Subcutaneous abdominal adipose tissue (tissue), 5 donors: ENCODE results near the gene MYOF.

Source experiments
- H3K27ac ChIP-seq: one replicate; pipeline ENCODE4 v1.7.0; 2013; ENCODE audit warnings: low read depth, mild to moderate bottlenecking, inconsistent platforms, low read length, moderate library complexity
- H3K27me3 ChIP-seq, 5 donors: one replicate each; pipeline ENCODE4 v1.7.0; 2013; ENCODE audit warnings: low read length in 5 of 5, inconsistent platforms in 1 of 5; ENCODE audit not compliant: control insufficient read depth in 5 of 5, insufficient read depth in 4 of 5
- H3K36me3 ChIP-seq, 5 donors: one replicate each; pipeline ENCODE4 v1.7.0; 2013; ENCODE audit warnings: low read length in 5 of 5; ENCODE audit not compliant: control insufficient read depth in 5 of 5, insufficient read depth in 5 of 5
- H3K4me1 ChIP-seq, 5 donors: one replicate each; pipeline ENCODE4 v1.7.0; 2013; ENCODE audit warnings: low read length in 5 of 5, mild to moderate bottlenecking in 3 of 5, moderate library complexity in 1 of 5; ENCODE audit not compliant: control insufficient read depth in 5 of 5, insufficient read depth in 5 of 5
- H3K4me3 ChIP-seq, 5 donors: one replicate each; pipeline ENCODE4 v1.7.0; 2013; ENCODE audit warnings: low read length in 5 of 5, low read depth in 1 of 5
- H3K9ac ChIP-seq, 5 donors: one replicate each; pipeline ENCODE4 v1.7.0; 2013; ENCODE audit warnings: low read length in 5 of 5, mild to moderate bottlenecking in 4 of 5, moderate library complexity in 3 of 5
- H3K9me3 ChIP-seq, 5 donors: one replicate each; pipeline ENCODE4 v1.7.0; 2013; ENCODE audit warnings: low read length in 5 of 5; ENCODE audit not compliant: control insufficient read depth in 5 of 5
- donor health status: healthy.
- donor health status: healthy.
- donor health status: healthy.
- donor health status: healthy.
- donor health status: healthy.

MYOF gene

GRCh38 chr10:93501650-93502049 is 19.5 kb upstream of the MYOF start:
- Histone ChIP-seq H3K36me3 (no peaks in the 10 kb centered on the region), H3K9me3 (no peaks in the 10 kb centered on the region), H3K27me3 (no peaks in the 10 kb centered on the region), H3K4me3 (no peak overlapping the region), H3K27ac (no peak overlapping the region), H3K9ac (no peak overlapping the region), H3K4me1 (peaks cover 2 to 4% (median 4%) of the 10 kb centered on the region in 5 donors)

GRCh38 chr10:93498166-93498565 is 16.0 kb upstream of the MYOF start:
- Histone ChIP-seq H3K27ac (no peak overlapping the region), H3K4me1 (peaks cover 2 to 13% (median 11%) of the 10 kb centered on the region in 5 donors), H3K27me3 (no peaks in the 10 kb centered on the region), H3K36me3 (no peaks in the 10 kb centered on the region), H3K4me3 (no peak overlapping the region), H3K9me3 (no peaks in the 10 kb centered on the region), H3K9ac (no peak overlapping the region)

- H3K9me3 ChIP-seq = no peaks in the 10 kb centered on the region
- H3K4me1 ChIP-seq = peaks cover 0 to 13% (median 11%) of the 10 kb centered on the region in 5 donors
- no peaks in the 10 kb centered on the region for H3K36me3 ChIP-seq
- H3K27ac ChIP-seq = peak within 1 kb of the TSS; percentile 62
- no peaks in the 10 kb centered on the region for H3K27me3 ChIP-seq
- H3K9ac ChIP-seq = peak within 1 kb of the TSS; percentile 59 to 84 (median 73)
- peak within 1 kb of the TSS; percentile 85 to 97 (median 94) for H3K4me3 ChIP-seq
Measured at GRCh38 chr10:93496322-93497041, 14.3 kb upstream of the MYOF start, which contains the start of gene CEP55. TSS of gene CEP55 (plus strand) at chr10:93496612. CDS start at chr10:93500052, 3,440 bp downstream.

- no peaks in the 10 kb centered on the region for H3K36me3 ChIP-seq
- no peaks in the 10 kb centered on the region for H3K9me3 ChIP-seq
- peak overlapping the region; percentile 62 for H3K27ac ChIP-seq
- H3K27me3 ChIP-seq = no peaks in the 10 kb centered on the region
- peak overlapping the region; percentile 85 to 97 (median 94) for H3K4me3 ChIP-seq
- peaks cover 0 to 13% (median 11%) of the 10 kb centered on the region in 5 donors for H3K4me1 ChIP-seq
- H3K9ac ChIP-seq = peak overlapping the region; percentile 59 to 84 (median 73)
Measured at GRCh38 chr10:93495654-93496321, 13.7 kb upstream of the MYOF start.

GRCh38 chr10:93494494-93494893 is 12.4 kb upstream of the MYOF start:
- H3K4me3 ChIP-seq = no peak overlapping the region
- no peak overlapping the region for H3K27ac ChIP-seq
- no peaks in the 10 kb centered on the region for H3K36me3 ChIP-seq
- H3K9ac ChIP-seq = no peak overlapping the region
- H3K27me3 ChIP-seq = no peaks in the 10 kb centered on the region
- no peaks in the 10 kb centered on the region for H3K9me3 ChIP-seq
- H3K4me1 ChIP-seq = peaks cover 0 to 13% (median 11%) of the 10 kb centered on the region in 5 donors

- Histone ChIP-seq H3K27me3 (no peaks in the 10 kb centered on the region), H3K4me1 (peaks cover 0 to 13% (median 11%) of the 10 kb centered on the region in 5 donors), H3K4me3 (no peak overlapping the region), H3K36me3 (no peaks in the 10 kb centered on the region), H3K27ac (no peak overlapping the region), H3K9me3 (no peaks in the 10 kb centered on the region), H3K9ac (no peak overlapping the region)
Measured at GRCh38 chr10:93493162-93493561, 11.0 kb upstream of the MYOF start.

GRCh38 chr10:93491602-93492121 is 9.5 kb upstream of the MYOF start:
- H3K9me3 ChIP-seq = no peaks in the 10 kb centered on the region
- no peak overlapping the region for H3K9ac ChIP-seq
- no peak overlapping the region for H3K4me3 ChIP-seq
- no peaks in the 10 kb centered on the region for H3K36me3 ChIP-seq
- no peaks in the 10 kb centered on the region for H3K27me3 ChIP-seq
- no peak overlapping the region for H3K27ac ChIP-seq
- H3K4me1 ChIP-seq = peaks cover 0 to 9% (median 7%) of the 10 kb centered on the region in 5 donors

- Histone ChIP-seq H3K4me3 (no peak overlapping the region), H3K36me3 (no peaks in the 10 kb centered on the region), H3K9ac (no peak overlapping the region), H3K27ac (no peak overlapping the region), H3K9me3 (no peaks in the 10 kb centered on the region), H3K27me3 (no peaks in the 10 kb centered on the region), H3K4me1 (no peaks in the 10 kb centered on the region)
Measured at GRCh38 chr10:93488956-93489528, 6.9 kb upstream of the MYOF start.

GRCh38 chr10:93485690-93486089 is 3.6 kb upstream of the MYOF start:
- Histone ChIP-seq H3K36me3 (no peaks in the 10 kb centered on the region), H3K9ac (no peak overlapping the region), H3K4me1 (peaks cover 1 to 17% (median 8%) of the 10 kb centered on the region in 5 donors), H3K27me3 (no peaks in the 10 kb centered on the region), H3K4me3 (no peak overlapping the region), H3K9me3 (no peaks in the 10 kb centered on the region), H3K27ac (no peak overlapping the region)
